ENCODE data around the gene COA8. TPM values are rescaled to one million over a fixed set of nuclear protein-coding genes. Genes with fewer than 3 reads are reported as not detected.

COA8 gene
- polyA plus RNA-seq, 5 donors, result 29.3 to 46.6 (median 40.9) TPM

- no peak for DNase-seq
Measured at GRCh38 chr14:103616635-103617300, 54.0 kb downstream of the COA8 start.

GRCh38 chr14:103619057-103619456 lies 56.3 kb downstream of the COA8 start:
- DNase-seq, result no peak

GRCh38 chr14:103621860-103622259 lies 59.1 kb downstream of the COA8 start:
- DNase-seq, result no peak

GRCh38 chr14:103623308-103623707 lies 60.5 kb downstream of the COA8 start:
- DNase-seq, result no peak

- peak; percentile 32 to 54 for DNase-seq
Measured at GRCh38 chr14:103623883-103624482, 61.2 kb downstream of the COA8 start.

- no peak for DNase-seq
Measured at GRCh38 chr14:103624860-103625259, 62.1 kb downstream of the COA8 start.

- DNase-seq, result no peak
Measured at GRCh38 chr14:103625356-103626095, 62.8 kb downstream of the COA8 start.

- no peak for DNase-seq
Measured at GRCh38 chr14:103626146-103626850, 63.5 kb downstream of the COA8 start.

- DNase-seq, result no peak
Measured at GRCh38 chr14:103627073-103628025, 64.6 kb downstream of the COA8 start.

- DNase-seq, result peak; percentile 31 to 49
Measured at GRCh38 chr14:103628221-103628683, 65.5 kb downstream of the COA8 start.

- DNase-seq, result peak; percentile 79 to 85
Measured at GRCh38 chr14:103628684-103629502, 66.1 kb downstream of the COA8 start, which contains the start of gene KLC1. TSS of gene KLC1 (plus strand) at chr14:103629211. CDS start at chr14:103654565, 25,354 bp downstream.

- peak; percentile 34 to 40 for DNase-seq
Measured at GRCh38 chr14:103629503-103630121, 66.9 kb downstream of the COA8 start.

- no peak for DNase-seq
Measured at GRCh38 chr14:103630364-103631108, 67.8 kb downstream of the COA8 start.

- no peak for DNase-seq
Measured at GRCh38 chr14:103633391-103633790, 70.6 kb downstream of the COA8 start.

GRCh38 chr14:103634156-103634555 lies 71.4 kb downstream of the COA8 start:
- no peak for DNase-seq

- no peak for DNase-seq
Measured at GRCh38 chr14:103638594-103638993, 75.8 kb downstream of the COA8 start.
